GM18951 (cell line): ENCODE results near the gene IRF5.
"Not testable (repeated sequence)": the region's sequence is repeated elsewhere in the genome, so short reads cannot be mapped to it uniquely, and the experiment has no call there.

Source experiments
- POLR2A ChIP-seq: IDR thresholded peaks from 4 replicates; pipeline ENCODE4 v1.6.1; 2011; ENCODE audit warnings: mild to moderate bottlenecking; ENCODE audit not compliant: insufficient read length, insufficient read depth; ENCODE audit errors: extremely low read depth
- in situ Hi-C: fragments of 300-500 bp; cut with MboI; formaldehyde crosslinking; loops from one replicate; pipeline ENCODE4 v1.12.0; 2022; ENCODE audit warnings: low sequenced_read_pairs, mixed read lengths, inconsistent platforms; ENCODE audit not compliant: unreplicated experiment

IRF5 gene

DNA sequence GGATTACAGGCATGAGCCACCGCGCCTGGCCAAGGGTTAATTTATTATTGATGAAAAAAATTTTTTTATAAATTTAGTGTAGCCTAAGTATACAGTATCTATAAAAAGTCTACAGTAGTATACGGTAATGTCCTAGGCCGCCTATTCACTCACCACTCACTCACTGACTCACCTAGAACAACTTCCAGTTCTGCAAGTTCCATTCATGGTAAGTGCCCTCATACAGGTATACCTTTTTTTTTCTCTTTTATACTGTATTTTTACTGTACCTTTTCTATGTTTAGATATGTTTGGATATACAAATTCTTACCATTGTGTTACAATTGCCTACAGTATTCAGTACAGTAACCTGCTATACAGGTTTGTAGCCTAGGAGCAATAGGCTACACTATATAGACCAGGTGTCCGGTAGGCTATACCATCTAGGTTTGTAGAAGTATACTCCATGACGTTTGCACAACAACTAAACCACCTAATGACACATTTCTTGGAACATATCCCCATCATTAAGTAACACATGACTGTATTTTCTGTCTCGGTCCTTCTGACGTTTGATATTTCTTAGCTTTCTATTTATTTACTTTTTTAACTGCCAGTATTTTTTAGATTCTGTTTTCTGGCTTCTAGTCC is 23.4 kb downstream of the IRF5 start:
- TF ChIP-seq POLR2A = no peak
- in situ Hi-C loops = no loop called here

DNA sequence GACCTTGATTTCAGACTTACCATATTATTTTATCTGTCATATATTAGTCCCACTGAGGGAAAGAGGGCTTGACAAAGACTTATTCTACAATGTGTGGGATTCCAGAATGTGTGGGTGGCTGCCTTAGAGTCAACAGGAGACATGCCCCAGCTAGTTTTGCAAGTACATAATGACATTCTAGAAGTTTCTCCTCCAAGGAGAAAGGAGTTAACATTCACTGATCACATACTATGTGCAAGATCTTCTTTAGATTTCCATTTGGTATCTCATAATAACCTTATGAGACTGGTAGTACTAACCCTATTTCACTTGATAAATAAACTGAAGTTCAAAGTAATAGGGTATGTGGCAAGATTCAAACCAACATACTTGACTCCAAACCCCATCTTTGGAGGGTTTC is 25.2 kb downstream of the IRF5 start:
- no peak for TF ChIP-seq POLR2A
- in situ Hi-C loops = no loop called here

DNA sequence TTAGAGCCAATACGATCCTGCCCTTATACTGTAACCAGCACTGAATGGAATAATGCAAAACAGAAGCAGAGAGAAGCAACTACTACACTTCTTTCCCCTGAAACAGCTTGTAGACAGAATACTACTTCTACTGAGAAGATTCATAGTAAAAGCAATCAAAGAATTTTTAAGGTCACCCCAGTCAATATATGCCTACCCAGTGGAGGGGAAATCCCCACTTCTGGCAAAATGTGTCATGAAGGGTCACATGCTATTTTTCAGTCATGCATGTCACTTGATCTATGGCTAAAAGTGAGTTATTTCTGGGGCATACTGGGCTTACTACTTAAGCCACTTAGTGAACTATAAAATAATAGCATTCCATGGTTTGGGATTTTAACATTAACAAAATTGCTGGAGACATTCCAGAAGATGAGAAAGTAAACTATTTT is 25.6 kb downstream of the IRF5 start:
- in situ Hi-C loops = no loop called here

DNA sequence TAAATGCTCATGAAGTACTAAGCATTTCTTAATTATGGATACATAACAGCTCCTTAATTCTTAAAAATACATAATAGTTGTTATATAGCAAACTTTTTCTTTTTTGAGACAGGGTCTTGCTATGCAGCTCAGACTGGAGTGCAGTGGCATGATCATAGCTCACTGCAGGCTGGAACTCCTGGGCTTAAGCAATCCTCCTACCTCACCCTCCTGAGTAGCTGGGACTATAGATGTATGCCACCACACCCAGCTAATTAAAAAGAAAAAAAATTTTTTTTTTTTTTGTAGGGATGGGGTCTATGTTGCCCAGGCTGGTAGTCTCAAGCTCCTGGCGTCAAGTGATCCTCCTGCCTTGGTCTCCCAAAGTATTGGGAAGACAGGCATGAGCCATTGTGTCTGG is 30.9 kb downstream of the IRF5 start:
- no peak for TF ChIP-seq POLR2A
- in situ Hi-C loops = no loop called here

More for the DNA sequence above, 25.6 kb downstream of the IRF5 start:
- TF ChIP-seq POLR2A = no peak

DNA sequence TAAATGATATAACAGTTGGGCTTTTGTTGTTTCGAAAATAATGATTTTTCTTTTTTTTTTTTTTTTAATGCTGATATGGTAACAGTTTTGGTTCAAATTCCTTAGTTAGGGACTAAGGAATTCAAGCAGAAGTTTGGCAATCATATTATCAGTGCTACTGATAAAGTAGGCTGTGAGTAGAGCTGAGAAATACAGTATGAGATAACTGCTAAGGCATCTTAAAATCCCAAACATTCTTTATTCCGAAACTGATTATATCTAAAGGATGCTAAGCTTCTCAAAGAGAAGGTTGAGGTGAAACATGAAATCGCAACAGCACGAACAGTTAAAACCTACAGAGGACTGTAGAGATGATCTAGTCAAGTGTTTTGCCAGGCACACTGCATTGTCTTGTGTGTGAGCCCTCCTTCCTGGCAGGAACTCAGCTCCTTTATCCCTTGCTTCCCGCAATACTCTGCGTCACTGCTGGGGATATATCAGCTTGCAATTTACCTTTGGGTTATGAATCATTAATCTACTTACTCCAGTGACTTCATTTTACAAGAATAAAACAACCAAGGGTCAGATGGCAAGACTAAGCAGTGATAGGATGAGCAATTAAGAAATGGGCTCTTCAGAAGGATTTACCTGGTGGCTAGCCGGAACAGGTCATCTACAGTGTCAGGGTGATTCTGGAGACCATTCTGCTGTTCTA is 36.7 kb downstream of the IRF5 start:
- in situ Hi-C loops = no loop called here
- no peak for TF ChIP-seq POLR2A

DNA sequence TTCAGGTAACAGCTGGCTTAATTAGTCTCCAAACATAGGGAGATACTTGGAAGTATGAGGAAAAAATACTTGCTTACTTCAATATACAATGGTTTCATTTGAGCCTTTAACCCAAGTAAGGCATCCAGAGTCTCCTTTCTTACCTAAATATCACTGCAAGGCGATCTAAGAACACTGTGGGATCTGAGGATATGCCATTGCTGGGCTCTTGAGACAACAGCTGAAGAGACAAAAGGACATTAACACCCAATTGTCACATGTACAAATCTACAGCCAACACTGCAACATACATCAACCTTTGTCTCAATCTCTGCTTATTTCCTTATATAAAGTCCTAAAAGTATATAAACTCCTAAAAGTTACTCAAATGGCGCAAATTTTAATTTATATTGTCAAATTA is 44.4 kb downstream of the IRF5 start:
- no peak for TF ChIP-seq POLR2A
- in situ Hi-C loops = no loop called here

DNA sequence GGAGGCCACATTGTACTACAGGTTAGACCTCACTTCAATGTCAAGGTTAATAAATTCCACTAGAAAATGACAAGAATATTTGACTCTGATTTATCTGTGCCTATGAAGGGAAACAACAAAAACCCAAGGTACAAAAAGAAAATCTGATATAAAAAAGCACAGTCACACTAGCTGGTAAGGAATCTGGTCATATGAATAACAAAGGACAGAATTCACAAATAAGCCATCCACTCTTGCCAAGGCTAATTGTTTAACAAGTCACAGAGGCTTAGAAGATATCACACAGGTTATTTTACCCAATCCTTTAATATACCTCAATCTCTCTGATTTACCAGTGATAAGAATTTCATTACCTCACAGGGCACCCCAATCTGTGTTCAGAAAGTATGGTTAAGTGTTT is 47.9 kb downstream of the IRF5 start:
- TF ChIP-seq POLR2A = no peak
- in situ Hi-C loops = no loop called here

DNA sequence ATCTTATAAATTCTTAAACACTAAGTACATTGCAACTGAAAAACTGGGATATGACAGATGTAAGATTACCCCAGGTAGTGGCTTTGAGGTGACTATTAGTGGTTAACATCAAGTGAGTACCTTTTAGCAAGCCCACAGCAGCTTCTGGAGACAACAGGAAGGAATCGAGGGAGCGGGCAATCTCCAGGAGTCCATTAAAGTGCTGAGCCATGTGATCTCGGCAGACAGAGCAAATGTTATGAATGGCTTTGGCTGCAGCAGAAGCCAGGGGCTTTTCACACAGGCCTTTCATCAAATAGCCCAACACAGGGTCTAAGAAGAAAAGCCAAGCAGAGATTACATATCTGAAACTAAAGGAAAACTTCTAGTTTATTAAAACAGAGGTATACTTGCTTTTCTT is 48.9 kb downstream of the IRF5 start:
- in situ Hi-C loops = no loop called here
- TF ChIP-seq POLR2A = no peak

DNA sequence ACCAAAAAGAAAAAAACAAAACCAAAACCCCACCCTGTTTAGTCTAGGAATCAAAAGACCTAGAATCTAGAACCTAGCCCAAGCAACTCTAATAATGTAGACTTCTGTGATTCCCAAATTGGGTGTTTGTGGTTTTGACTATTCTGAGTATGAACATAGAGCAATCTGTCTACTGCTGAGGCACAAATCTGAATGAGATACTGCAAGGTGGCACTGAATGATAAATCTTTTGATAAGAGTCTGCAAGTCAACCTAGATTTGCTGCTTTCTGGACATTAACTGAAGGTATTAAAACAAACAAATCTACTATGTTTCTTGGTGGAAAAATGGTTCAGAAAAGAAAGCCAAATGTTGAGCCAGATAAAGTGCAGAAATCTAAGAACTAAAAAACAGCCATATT is 50.6 kb downstream of the IRF5 start:
- TF ChIP-seq POLR2A = no peak
- in situ Hi-C loops = no loop called here

DNA sequence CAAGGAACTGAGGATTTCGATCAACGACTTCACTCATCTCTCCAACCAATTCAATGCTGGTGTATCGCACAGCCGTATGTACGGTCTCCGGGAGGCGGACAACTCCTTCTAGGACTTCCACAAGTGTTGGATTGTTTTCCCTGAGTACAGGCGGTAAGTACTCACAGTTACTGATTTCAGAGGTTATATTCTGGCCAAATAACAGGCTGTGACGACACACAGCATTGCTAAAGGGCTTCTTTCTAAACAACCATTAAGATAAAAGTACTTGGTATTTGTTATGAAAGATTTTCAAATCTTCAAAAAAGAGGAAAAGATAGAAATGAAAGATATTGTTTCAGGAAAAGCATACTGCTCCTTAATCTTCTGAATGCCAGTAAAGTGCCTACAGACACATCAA is 52.2 kb downstream of the IRF5 start:
- no peak for TF ChIP-seq POLR2A
- in situ Hi-C loops = no loop called here

DNA sequence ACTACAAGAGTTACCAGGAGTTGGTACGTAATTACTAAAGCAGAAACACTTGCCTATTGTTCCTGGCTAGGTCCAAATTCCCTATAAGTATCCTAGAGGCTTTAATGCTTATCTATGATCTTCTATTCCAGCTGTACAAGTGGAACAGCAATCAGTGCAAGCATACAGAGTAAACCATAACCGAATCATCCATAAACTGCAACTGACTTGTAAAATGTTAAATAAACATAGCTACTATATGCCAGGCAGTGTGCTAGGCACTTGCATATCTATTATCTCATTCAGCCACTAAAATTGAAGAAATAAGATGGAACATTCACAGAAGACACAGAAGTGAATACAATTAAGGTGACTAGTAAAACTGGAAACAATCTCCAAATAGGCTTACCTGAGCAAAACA is 55.7 kb downstream of the IRF5 start:
- no peak for TF ChIP-seq POLR2A
- in situ Hi-C loops = no loop called here

DNA sequence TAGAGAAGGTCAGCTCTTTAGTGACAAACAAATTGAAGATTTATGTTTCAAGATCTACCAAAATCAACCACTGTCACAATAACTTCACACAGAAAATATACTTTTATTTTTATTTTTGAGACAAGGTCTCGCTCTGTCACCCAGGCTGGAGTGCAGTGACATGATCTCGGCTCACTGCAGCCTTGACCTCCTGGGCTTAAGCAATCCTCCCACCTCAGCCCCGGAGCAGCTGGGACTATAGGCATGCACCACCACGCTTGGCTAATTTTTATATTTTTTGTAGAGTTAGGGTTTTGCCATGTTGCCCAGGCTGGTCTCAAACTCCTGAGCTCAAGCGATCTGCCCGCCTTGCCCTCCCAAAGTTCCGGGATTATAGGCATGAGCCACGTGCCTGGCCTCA is 56.8 kb downstream of the IRF5 start:
- in situ Hi-C loops = not testable (repeated sequence)

DNA sequence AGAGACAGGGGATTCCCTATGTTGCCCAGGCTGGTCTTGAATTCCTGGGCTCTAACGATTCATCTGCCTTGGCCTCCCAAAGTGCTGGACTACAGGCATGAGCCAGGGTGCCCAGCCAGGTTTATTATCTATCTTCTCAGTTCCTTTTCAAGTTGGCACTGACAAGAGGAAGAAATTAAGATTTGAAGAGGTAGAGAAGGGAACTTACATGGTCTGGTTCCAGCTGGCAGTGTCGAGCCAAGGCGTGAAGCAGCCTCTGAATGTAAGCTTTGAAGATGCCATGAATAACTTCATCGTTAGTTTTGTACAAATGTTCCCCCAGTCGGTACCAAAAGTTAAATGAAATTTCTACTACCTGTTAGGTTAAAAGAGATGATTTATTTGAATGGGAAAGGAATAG is 59.5 kb downstream of the IRF5 start:
- in situ Hi-C loops = no loop called here
- TF ChIP-seq POLR2A = no peak
